NB4 (cell line): ENCODE data around the gene SUSD4.

Source experiments
- DNase-seq: peaks from one replicate; pipeline ENCODE4 v3.0.0; 2010; ENCODE audit warnings: low read depth
- H3K4me3 ChIP-seq: one replicate; pipeline ENCODE4 v1.5.1; 2011; ENCODE audit warnings: mild to moderate bottlenecking, low read depth, low read length, moderate library complexity
- CTCF ChIP-seq: IDR thresholded peaks from one replicate; pipeline ENCODE4 v1.5.1; 2012; ENCODE audit warnings: low read depth, low read length
- MAX ChIP-seq: IDR thresholded peaks from 2 replicates; pipeline ENCODE4 v1.6.1; 2011; ENCODE audit warnings: low read depth, low read length
- MYC ChIP-seq: IDR thresholded peaks from 2 replicates; pipeline ENCODE4 v1.6.1; 2011; ENCODE audit warnings: low read depth, low read length
- POLR2A ChIP-seq: IDR thresholded peaks from 2 replicates; pipeline ENCODE4 v1.6.1; 2011; ENCODE audit warnings: mild to moderate bottlenecking; ENCODE audit not compliant: insufficient read length; ENCODE audit errors: extremely low read depth

The SUSD4 gene

GRCh38 chr1:223210788-223211120 is 153.2 kb downstream of the SUSD4 start:
- DNase-seq, result no peak
- TF ChIP-seq MYC (no peak), MAX (no peak), CTCF (no peak), POLR2A (no peak)
- no peak overlapping the region for H3K4me3 ChIP-seq

GRCh38 chr1:223209992-223210787 is 153.8 kb downstream of the SUSD4 start:
- TF ChIP-seq MAX (no peak), CTCF (no peak), MYC (no peak), POLR2A (no peak)
- no peak for DNase-seq
- H3K4me3 ChIP-seq, result no peak overlapping the region

GRCh38 chr1:223209293-223209898 is 154.6 kb downstream of the SUSD4 start:
- no peak for TF ChIP-seq CTCF
- TF ChIP-seq MAX, result no peak
- TF ChIP-seq POLR2A, result no peak
- TF ChIP-seq MYC, result no peak
- DNase-seq, result no peak
- H3K4me3 ChIP-seq, result no peak overlapping the region

- DNase-seq, result no peak
- TF ChIP-seq MYC, result no peak
- no peak for TF ChIP-seq MAX
- TF ChIP-seq POLR2A, result no peak
- TF ChIP-seq CTCF, result no peak
- no peak overlapping the region for H3K4me3 ChIP-seq
These were observed 155.6 kb downstream of the SUSD4 start for GRCh38 chr1:223208164-223209076.

- TF ChIP-seq MAX (no peak), POLR2A (no peak), CTCF (no peak), MYC (no peak)
- DNase-seq, result no peak
- no peak overlapping the region for H3K4me3 ChIP-seq
These were observed 156.5 kb downstream of the SUSD4 start for GRCh38 chr1:223207293-223208066.
